NCI-H748 (cell line): ENCODE results near the gene PSAP.

Experiments
- DNase-seq: peaks from one replicate; lab custom pipeline; 2025; ENCODE audit not compliant: unreplicated experiment; lab: John Stamatoyannopoulos, UW

Gene PSAP

DNA sequence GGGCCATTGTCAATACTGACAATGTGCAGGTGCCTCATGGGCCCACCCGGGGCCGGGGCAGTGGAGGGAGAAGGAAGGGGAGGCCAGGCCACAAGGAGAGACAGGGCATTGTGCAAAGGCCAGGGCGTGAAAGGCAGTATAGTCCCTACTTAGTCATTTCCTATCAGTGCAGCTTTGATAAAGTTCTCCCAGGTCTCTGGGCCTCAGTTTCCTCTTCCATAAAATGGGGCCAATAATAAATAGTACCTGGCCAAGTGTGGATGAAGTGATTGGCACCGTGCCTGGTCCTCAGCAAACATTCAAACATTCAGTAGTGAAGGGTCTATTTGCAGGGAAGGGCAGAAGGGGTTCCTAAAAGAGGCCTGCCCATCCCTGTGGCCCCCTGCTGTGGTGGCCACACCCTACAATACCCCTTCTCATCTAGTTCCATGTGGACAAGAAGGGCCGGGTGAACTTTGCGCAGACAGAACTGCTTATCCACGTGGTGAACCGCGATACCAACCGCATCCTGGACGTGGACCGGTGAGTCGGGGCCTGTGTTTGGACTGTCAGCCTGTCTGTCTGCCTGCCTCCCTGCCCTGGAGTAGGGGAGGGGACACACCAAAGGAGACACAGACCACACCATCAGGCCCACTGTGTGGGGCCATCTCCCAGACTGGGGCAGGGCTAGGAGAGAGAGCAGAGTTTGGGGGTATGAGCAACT is 40.9 kb downstream of the PSAP start:
- DNase-seq, result no peak

DNA sequence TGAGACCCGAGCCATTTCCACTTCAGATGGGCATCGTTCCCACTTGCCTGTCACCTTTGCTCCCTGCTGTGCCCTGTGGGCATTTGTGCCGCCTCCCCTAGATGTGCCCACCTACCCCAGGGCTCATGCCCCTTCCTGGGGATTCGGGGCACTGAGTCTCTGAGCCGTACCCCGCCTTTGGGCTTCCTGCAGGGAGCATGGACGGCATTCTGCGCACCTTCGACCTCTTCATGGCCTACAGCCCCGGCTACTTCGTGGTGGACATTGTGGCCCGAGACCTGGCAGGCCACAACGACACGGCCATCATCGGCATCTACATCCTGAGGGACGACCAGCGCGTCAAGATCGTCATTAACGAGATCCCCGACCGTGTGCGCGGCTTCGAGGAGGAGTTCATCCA is 41.4 kb downstream of the PSAP start:
- DNase-seq, result no peak

- no peak for DNase-seq
These were observed 43.2 kb downstream of the PSAP start for GRCh38 chr10:71807557-71808510.

GRCh38 chr10:71806704-71807556 is 44.1 kb downstream of the PSAP start:
- no peak for DNase-seq

DNA sequence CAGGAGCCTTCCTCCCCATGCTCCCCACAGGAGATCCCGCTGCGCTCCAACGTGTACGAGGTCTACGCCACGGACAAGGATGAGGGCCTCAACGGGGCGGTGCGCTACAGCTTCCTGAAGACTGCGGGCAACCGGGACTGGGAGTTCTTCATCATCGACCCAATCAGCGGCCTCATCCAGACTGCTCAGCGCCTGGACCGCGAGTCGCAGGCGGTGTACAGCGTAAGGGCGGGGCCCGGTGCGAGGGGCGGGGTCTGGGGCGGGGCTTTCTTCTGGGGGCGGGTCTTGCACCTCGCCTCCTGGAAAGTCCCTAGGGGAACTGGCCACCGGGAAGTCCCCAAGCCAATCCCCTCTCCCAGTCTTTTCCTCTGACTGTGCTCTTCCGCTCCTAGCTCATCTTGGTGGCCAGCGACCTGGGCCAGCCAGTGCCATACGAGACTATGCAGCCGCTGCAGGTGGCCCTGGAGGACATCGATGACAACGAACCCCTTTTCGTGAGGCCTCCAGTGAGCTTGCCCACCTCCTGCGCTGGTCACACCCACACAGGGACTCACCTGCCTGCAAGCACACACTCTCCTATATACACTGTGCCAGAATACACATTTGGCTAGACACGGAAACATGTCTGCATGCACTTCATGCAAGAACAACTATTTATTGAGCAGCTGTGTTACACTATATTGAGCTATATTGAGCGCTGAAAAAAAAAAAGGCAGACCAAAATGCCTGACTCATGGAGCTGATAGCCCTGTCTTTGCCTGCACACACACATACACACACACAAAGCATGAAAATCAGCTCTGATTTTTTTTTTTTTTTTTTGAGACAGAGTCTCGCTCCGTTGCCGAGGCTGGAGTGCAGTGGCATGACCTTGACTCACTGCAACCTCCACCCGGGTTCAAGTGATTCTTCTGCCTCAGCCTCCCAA is 45.0 kb downstream of the PSAP start:
- no peak for DNase-seq

DNA sequence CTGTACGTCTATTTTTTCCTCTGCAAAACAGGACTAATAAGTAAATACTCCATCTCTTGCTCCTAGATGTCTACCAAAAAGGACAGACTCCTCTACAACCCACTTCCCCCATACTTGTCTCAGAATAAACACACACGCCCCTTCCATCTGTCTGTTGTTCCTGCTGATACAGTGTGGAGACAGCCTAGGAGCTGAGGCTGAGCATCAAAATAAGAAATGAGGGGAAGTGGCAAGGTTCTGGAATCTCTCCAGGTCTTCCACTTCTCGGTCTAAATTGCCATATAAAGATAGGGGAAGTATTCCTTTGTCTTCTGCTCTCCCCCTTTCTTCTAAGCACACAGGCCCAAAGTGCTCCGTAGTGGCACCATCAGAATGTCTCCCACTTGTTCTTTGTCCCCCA is 47.0 kb downstream of the PSAP start:
- no peak for DNase-seq

DNA sequence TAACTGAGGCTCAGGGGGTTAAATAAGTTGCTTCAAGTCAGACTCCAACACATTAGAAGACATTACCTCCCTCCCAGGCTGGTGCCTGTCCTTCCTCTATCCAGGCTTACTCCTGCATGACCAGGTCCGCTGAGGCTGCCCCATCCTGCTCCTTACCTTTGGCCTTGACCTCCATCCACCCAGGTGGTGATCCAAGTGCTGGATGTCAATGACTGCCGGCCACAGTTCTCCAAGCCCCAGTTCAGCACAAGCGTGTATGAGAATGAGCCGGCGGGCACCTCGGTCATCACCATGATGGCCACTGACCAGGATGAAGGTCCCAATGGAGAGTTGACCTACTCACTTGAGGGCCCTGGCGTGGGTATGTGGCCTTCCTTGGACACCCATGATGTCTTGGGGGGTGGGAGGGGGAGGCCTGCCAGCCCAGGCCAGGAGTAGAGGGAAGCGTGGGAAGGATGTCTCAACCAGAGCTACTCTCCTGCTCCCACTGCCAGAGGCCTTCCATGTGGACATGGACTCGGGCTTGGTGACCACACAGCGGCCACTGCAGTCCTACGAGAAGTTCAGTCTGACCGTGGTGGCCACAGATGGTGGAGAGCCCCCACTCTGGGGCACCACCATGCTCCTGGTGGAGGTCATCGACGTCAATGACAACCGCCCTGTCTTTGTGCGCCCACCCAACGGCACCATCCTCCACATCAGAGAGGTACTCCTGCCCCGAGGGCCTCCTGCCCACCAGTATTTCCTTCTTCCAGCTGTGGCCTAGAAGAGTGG is 48.1 kb downstream of the PSAP start:
- DNase-seq, result no peak

DNA sequence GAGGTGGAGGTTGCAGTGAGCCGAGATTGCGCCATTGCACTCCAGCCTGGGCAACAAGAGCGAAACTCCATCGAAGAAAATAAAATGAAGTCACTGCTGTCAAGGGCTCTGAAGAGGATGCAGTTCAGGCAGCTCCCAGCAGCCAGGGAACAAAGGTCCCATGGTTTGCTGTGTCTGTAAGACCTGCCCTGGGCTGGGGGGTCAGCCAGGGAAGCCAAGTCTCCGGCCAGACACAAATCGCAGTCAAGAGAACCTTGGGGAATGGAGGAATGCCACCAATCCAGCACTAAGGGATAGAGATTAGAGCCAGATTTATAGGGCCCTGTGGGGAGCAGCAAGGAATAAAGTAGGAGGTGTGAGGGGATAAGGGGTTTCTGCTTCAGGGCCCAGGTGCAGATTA is 48.8 kb downstream of the PSAP start:
- DNase-seq, result no peak

DNA sequence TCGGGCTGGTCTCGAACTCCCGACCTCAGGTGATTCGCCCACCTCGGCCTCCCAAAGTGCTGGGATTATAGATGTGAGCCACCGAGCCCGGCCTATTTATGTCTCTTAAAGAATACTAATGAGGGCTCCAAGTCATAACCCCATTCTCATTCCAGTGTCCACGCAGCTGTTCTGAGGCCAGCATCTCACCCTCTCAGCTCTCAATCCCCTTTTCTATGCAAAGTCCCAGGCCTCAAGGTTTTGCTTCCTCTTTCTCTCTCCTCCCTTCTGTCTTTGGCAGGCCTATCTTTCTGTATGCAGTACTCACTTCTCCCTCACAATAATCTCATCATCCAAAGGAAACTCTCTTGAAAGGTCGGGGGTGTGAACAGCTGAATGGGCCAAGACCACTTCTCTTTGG is 49.7 kb downstream of the PSAP start:
- no peak for DNase-seq

DNA sequence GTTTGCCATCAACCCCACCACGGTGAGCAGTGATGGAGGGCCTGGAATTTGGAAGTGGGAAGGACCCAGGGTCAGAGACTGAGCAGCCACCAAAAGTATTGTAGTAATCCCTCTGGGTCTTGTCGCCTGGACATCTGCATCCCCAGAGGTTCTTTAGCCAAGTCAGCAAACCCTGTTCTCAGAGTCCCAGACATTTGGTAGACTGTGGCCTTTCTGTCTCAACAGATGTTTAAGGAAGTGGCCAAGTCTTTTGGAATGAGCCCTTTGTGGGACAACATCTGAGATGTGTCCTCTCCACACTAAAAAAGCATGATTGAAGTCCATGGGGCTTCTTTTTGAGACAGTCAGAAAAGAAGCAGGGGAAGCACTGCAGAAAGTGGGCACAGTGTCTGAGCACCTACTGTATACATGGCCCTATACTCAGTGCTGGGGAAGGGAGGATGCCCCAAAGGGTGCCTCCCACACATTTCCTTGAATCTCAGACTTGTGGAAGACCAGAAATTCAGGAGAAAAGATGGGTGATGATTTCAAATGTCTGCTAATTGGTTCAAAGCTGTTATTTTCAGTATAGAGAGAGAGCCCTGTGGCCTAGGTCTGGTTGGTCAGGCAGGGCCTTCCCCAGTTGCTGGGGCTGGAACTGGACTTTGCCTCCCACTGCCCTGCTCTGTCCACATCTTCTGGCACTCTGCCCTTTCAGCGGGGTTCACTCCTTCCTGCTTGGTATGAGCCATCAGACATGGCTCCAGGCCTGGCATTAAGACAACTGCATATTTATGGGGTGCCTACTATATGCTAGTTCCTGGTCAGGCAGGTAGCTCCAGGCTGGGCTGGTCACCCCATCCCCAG is 51.2 kb downstream of the PSAP start:
- DNase-seq, result no peak

DNA sequence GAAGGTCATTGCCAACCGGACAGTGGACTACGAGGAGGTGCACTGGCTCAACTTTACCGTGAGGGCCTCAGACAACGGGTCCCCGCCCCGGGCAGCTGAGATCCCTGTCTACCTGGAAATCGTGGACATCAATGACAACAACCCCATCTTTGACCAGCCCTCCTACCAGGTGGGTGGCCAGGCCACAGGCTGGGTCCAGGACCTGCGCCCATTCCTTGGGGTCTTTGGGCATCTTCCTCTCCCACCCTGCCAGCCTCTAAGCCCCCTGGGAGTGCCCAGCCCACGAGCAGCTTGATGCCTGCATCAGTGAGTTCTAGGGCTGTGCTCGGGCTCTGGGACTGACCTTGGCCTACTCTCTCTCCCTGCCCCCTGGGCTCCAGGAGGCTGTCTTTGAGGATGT is 51.9 kb downstream of the PSAP start:
- DNase-seq, result no peak

DNA sequence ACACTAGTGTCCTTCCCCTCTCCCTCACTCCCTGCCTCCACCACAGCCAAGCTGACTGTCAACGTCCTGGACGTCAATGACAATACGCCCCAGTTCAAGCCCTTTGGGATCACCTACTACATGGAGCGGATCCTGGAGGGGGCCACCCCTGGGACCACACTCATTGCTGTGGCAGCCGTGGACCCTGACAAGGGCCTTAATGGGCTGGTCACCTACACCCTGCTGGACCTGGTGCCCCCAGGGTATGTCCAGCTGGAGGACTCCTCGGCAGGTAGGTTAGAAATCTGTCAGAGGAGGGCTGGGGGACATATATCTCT is 52.8 kb downstream of the PSAP start:
- no peak for DNase-seq

DNA sequence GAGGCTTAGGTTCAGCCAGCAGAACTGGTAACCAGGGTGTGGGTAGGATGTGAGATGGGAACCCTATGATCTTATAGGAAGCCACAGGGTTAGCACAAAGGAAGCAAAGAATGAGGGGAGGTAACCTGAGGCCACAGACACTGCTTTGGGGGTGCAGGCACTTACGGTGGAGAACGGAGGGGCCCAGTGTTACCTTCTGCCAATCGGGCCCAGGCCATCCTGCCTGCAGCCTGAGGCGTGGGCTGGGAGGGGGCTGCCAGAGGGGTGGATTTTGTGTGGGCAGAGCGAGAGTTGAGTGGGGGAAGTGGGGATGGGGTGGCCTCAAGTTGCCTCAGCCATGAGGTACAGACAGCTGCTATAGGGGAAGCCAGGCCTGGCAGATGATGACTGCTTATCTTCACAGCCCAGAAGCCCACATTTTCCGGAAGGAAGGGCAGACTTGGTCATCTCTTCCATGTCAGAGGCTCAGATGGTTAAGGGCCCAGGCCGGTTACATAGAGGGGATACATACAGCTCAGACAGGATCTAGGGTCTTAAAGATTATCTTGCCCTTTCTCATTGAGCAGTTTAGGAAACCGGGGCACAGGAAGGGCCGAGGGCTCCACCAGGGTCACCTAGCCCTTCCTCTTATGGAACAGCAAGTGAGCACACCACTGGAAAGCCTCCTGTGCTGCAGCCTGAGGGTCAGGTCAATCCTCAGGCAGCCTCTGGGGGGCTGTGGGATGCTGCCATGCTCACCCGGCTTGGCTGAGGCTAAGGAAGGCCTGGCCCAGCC is 53.3 kb downstream of the PSAP start:
- no peak for DNase-seq

DNA sequence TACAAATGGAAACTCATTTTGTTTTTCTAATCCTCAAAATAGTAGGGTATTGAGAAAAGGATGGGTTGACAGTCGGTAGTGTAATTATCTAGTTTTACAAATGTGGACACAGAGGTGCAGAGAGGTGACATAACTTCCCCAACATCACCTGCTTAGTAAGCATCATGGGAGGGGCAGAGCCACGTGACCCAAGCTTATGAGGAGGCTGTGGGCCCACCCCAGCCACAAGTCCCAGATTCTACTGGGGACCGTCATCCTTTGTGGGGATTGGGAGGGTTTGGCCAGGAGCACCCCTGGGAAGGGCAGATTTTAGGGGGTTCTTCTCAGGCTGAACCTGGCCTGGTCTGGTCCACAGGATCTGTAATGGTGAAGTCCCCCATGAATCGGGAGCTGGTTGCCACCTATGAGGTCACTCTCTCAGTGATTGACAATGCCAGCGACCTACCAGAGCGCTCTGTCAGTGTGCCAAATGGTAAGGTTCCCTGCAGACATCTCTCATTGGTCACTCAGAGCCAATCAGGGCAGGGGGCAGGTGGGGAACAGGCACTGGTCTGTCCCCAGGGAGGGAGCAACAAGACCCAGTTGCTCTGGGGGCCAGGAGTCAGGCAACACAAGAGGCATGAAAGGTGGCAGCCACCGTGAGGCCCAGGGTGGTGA is 54.2 kb downstream of the PSAP start:
- DNase-seq, result no peak

GRCh38 chr10:71795248-71795647 is 55.8 kb downstream of the PSAP start:
- DNase-seq, result no peak

DNA sequence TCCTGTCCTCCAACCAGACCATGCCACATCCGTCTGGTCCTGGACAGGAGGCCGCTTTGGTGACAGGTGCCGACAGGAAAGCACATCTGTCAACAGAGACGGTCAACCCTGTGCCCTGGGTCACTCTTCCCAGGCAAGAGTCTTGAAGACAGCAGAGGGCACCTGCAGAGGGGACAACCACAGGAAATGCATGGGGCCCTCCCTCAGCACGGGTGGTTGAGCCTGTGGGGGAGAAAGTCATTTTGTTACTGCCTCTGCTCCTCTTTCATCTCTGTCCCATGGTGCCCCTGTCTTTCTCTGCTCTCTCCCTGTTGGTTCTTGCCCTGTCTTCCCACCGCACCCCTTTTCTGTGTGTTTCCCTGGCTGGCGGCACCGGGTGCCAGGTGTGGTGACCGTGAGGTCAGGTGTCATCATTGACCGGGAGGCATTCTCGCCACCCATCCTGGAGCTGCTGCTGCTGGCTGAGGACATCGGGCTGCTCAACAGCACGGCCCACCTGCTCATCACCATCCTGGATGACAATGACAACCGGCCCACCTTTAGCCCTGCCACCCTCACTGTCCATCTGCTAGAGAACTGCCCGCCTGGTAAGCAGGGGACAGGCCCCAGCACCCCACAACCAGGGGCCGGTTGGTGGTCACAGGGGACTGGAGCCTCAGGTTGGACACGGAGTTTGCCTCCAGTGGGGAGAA is 60.2 kb downstream of the PSAP start:
- no peak for DNase-seq

GRCh38 chr10:71789871-71790270 is 61.2 kb downstream of the PSAP start:
- DNase-seq, result no peak
